GM20000 (cell line): ENCODE data around the gene PSMB8.

ENCODE experiments used
- DNase-seq: peaks from one replicate; pipeline ENCODE4 v3.0.0; 2012; ENCODE audit warnings: low spot score
- CTCF ChIP-seq: IDR thresholded peaks from 2 replicates; pipeline ENCODE4 v1.5.1; 2012; ENCODE audit warnings: mild to moderate bottlenecking, control low read depth; ENCODE audit errors: extremely low read depth, missing control alignments

The PSMB8 gene

GRCh38 chr6:32867022-32867477 lies 23.2 kb upstream of the PSMB8 start:
- TF ChIP-seq CTCF: no peak
- peak; percentile 37 for DNase-seq

GRCh38 chr6:32865724-32866443 lies 22.0 kb upstream of the PSMB8 start:
- TF ChIP-seq CTCF: no peak

GRCh38 chr6:32862725-32863124 lies 18.9 kb upstream of the PSMB8 start:
- DNase-seq: no peak
- TF ChIP-seq CTCF: no peak

More at GRCh38 chr6:32865724-32866443, 22.0 kb upstream of the PSMB8 start:
- DNase-seq: no peak

GRCh38 chr6:32860674-32861073 lies 16.8 kb upstream of the PSMB8 start:
- TF ChIP-seq CTCF: no peak
- DNase-seq: no peak

GRCh38 chr6:32858194-32858593 lies 14.3 kb upstream of the PSMB8 start:
- no peak for DNase-seq
- TF ChIP-seq CTCF: no peak

- TF ChIP-seq CTCF: no peak
- no peak for DNase-seq
These were observed 13.5 kb upstream of the PSMB8 start for GRCh38 chr6:32857156-32857891.

GRCh38 chr6:32855467-32856174 lies 11.8 kb upstream of the PSMB8 start:
- DNase-seq: no peak
- TF ChIP-seq CTCF: no peak
